ENCODE results near the gene TDRD15.

Gene TDRD15

GRCh38 chr2:21163213-21163612, 39.4 kb downstream of the TDRD15 start:
- DNase-seq (ENCODE audit: low read depth) = no peak
- TF ChIP-seq CTCF (conservative IDR thresholded peaks at IDR 0.05; ENCODE audit: low read length) = no peak
- no peak overlapping the region for H3K4me3 ChIP-seq (ENCODE audit: low read length)

GRCh38 chr2:21165350-21165749, 41.6 kb downstream of the TDRD15 start:
- TF ChIP-seq CTCF (conservative IDR thresholded peaks at IDR 0.05; ENCODE audit: low read length) = no peak
- no peak for DNase-seq (ENCODE audit: low read depth)
- no peak overlapping the region for H3K4me3 ChIP-seq (ENCODE audit: low read length)

- DNase-seq (ENCODE audit: low read depth) = no peak
- TF ChIP-seq CTCF (conservative IDR thresholded peaks at IDR 0.05; ENCODE audit: low read length) = no peak
- no peak overlapping the region for H3K4me3 ChIP-seq (ENCODE audit: low read length)
Measured at GRCh38 chr2:21175895-21176646, 52.3 kb downstream of the TDRD15 start.

- H3K4me3 ChIP-seq (ENCODE audit: low read length) = no peak overlapping the region
- TF ChIP-seq CTCF (conservative IDR thresholded peaks at IDR 0.05; ENCODE audit: low read length) = no peak
- DNase-seq (ENCODE audit: low read depth) = no peak
Measured at GRCh38 chr2:21181957-21182356, 58.2 kb downstream of the TDRD15 start.

- no peak for TF ChIP-seq CTCF (conservative IDR thresholded peaks at IDR 0.05; ENCODE audit: low read length)
- H3K4me3 ChIP-seq (ENCODE audit: low read length) = no peak overlapping the region
- DNase-seq (ENCODE audit: low read depth) = no peak
Measured at GRCh38 chr2:21183306-21183705, 59.5 kb downstream of the TDRD15 start.

- no peak for DNase-seq (ENCODE audit: low read depth)
- TF ChIP-seq CTCF (conservative IDR thresholded peaks at IDR 0.05; ENCODE audit: low read length) = no peak
- no peak overlapping the region for H3K4me3 ChIP-seq (ENCODE audit: low read length)
Measured at GRCh38 chr2:21183726-21184125, 60.0 kb downstream of the TDRD15 start.

GRCh38 chr2:21191535-21191934, 67.8 kb downstream of the TDRD15 start:
- no peak for DNase-seq (ENCODE audit: low read depth)
- H3K4me3 ChIP-seq (ENCODE audit: low read length) = no peak overlapping the region
- TF ChIP-seq CTCF (conservative IDR thresholded peaks at IDR 0.05; ENCODE audit: low read length) = no peak
